Left ventricle myocardium inferior (tissue), 1 donor: Measurements from ENCODE around the gene ERVFRD-1. TPM values are rescaled to one million over a fixed set of nuclear protein-coding genes. Genes with fewer than 3 reads are reported as not detected.

Experiments
- DNase-seq: peaks from one replicate; pipeline ENCODE4 v3.0.0-alpha.2; 2020
- H3K27ac ChIP-seq: fragments of 200-600 bp; replicated peaks from 2 replicates; pipeline ENCODE4 v1.8.0; 2021
- H3K27me3 ChIP-seq: fragments of 200-600 bp; 2 replicates; pipeline ENCODE4 v1.8.0; 2021; ENCODE audit warnings: low read depth
- H3K36me3 ChIP-seq: fragments of 200-600 bp; 2 replicates; pipeline ENCODE4 v1.8.0; 2021
- H3K4me1 ChIP-seq: fragments of 200-600 bp; 2 replicates; pipeline ENCODE4 v1.8.0; 2021
- H3K4me3 ChIP-seq: fragments of 200-600 bp; 2 replicates; pipeline ENCODE4 v1.8.0; 2021; ENCODE audit warnings: mild to moderate bottlenecking, moderate library complexity
- H3K9me3 ChIP-seq: fragments of 200-600 bp; replicated peaks from 2 replicates; pipeline ENCODE4 v1.8.0; 2021
- CTCF ChIP-seq: fragments of 200-600 bp; IDR thresholded peaks from 2 replicates; pipeline ENCODE4 v1.8.0; 2021; ENCODE audit warnings: antibody characterized with exemption, mild to moderate bottlenecking, borderline replicate concordance
- intact Hi-C: fragments of 100-400 bp; cut with micrococcal nuclease; formaldehyde crosslinking; loops from one replicate; pipeline ENCODE4 v1.11.0; 2022
- total RNA-seq: library from RNA; stranded (reverse); fragmentation: NEBNext Ultra II Directional; extraction: Animal tissue kit (Norgen Biotek cat#: 25700); gene quantifications from one replicate; pipeline ENCODE4 v1.2.1, GENCODE V29; 2021
- donor health status: DM: no; HTN: yes; CAD: no; lungs with severe emphysema.

Gene ERVFRD-1
- total RNA-seq, 1 donor from 2014 or later: not detected

- no peak for TF ChIP-seq CTCF
- H3K27me3 ChIP-seq: peaks cover 12% of the 10 kb centered on the region
- DNase-seq: no peak
- no peaks in the 10 kb centered on the region for H3K9me3 ChIP-seq
- no peaks in the 10 kb centered on the region for H3K36me3 ChIP-seq
- intact Hi-C loops: no loop called here
- no peaks in the 10 kb centered on the region for H3K4me1 ChIP-seq
- H3K27ac ChIP-seq: no peak overlapping the region
- H3K4me3 ChIP-seq: no peak overlapping the region
These were observed 54.7 kb downstream of the ERVFRD-1 start for GRCh38 chr6:11056871-11057270.

DNA sequence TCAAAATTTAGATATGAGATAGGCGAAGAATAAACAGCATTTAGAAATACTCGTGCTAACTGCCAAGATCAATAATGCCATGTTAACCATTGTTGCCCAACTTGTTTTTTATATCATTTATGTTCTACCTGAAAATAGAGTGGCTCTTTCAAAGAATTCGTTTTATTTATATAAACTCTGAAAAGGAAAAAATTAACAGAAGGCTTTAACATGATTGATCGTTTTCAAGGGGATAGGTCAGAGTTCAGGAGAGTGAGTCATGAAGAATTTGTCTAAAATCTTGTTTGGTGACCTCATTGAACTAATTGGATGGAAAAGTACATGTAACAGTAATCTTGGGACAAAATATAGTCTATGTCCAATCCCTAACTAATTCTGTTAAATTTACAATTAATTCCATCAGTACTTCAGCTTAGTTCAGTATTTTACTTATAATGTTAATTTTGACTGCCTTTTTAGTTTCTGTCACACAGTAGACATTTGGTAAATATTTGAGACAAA is 56.3 kb downstream of the ERVFRD-1 start:
- intact Hi-C loops: no loop called here
- Histone ChIP-seq H3K27ac (no peak overlapping the region), H3K4me3 (no peak overlapping the region), H3K9me3 (no peaks in the 10 kb centered on the region), H3K4me1 (no peaks in the 10 kb centered on the region), H3K27me3 (peaks cover 24% of the 10 kb centered on the region), H3K36me3 (no peaks in the 10 kb centered on the region)
- no peak for DNase-seq
- TF ChIP-seq CTCF: no peak

DNA sequence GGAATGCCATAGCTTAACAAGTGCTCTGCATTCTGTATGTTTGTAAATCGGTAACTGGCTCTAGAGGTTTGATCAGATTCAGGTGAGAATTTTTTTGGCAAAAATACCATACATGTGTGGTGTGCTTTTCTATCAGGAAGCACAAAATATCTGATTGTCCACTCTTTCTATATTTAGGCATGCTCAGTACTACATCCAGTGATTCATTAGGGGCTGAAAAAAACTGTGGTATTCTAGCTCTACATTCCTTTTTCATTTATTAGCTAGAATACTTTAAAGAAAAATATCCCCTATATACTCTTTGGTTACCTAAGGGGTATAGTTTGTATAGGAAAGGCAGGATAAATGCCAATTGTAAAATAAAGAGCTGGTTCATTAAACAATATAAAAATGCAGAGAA is 56.8 kb downstream of the ERVFRD-1 start:
- no peak for TF ChIP-seq CTCF
- Histone ChIP-seq H3K27me3 (peaks cover 28% of the 10 kb centered on the region), H3K27ac (no peak overlapping the region), H3K9me3 (no peaks in the 10 kb centered on the region), H3K36me3 (no peaks in the 10 kb centered on the region), H3K4me3 (no peak overlapping the region), H3K4me1 (no peaks in the 10 kb centered on the region)
- intact Hi-C loops: no loop called here
- no peak for DNase-seq

GRCh38 chr6:11053307-11053706 is 58.2 kb downstream of the ERVFRD-1 start:
- Histone ChIP-seq H3K4me1 (no peaks in the 10 kb centered on the region), H3K27me3 (peaks cover 43% of the 10 kb centered on the region), H3K4me3 (no peak overlapping the region), H3K9me3 (no peaks in the 10 kb centered on the region), H3K36me3 (no peaks in the 10 kb centered on the region), H3K27ac (no peak overlapping the region)
- TF ChIP-seq CTCF: no peak
- intact Hi-C loops: no loop called here
- DNase-seq: no peak

Other genes starting within 250 kb of the ERVFRD-1 start
- gene GCM2, start 229.7 kb downstream of the ERVFRD-1 start, total RNA-seq: not detected
- gene SYCP2L, start 224.7 kb downstream of the ERVFRD-1 start, total RNA-seq: 0.33 TPM
- gene ELOVL2, start 67.4 kb downstream of the ERVFRD-1 start, total RNA-seq: 1.4 TPM
- gene SMIM13, start 17.9 kb downstream of the ERVFRD-1 start, total RNA-seq: 12.3 TPM
- gene NEDD9, start 120.9 kb upstream of the ERVFRD-1 start, total RNA-seq: 28.1 TPM